ENCODE measurements around the gene P2RY2. TPM values are rescaled to one million over a fixed set of nuclear protein-coding genes. Genes with fewer than 3 reads are reported as not detected.

The P2RY2 gene
- 10 to 100 TPM; 36.2 to 50.3 (median 43.8) TPM for total RNA-seq

DNA sequence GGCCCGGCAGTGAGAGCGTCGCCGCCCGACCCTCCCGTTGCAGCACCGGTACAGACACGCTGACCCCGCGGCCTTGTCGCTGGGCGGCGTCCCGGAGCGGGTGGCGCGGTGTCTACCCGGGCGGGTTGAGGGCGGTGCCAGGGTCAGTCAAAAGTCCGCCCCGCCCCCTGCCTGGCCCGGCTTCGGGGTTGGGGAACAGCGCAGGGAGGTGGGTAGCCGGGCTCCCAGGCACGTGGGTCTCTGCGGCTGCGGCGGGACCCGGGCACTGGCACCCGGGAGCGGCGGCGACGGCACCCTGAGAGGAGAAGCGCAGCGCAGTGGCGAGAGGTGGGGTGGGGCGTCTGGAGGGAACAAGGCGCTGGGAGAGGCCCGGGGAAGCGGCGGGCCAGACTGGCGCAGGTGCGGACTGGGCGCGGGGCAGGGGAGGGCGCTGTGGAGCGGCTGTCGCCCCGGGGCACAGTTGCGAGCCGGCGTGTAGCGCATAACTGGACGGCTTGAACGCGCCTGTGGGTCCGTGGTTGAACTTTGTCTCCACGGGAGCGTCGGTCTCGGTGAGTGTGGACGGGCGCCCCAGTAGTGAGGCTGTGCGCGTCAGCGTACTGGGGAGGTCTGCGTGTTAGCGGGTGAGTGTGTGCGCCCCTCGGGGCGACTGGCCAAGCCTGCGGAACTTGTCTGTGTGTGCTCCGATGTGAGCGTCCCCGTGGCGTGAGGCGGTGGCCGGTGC is at the start of gene P2RY2:
Gene P2RY2 (plus strand): TSS at position 176 of the 724 bp plus-strand sequence. CDS start 15,879 bp downstream, outside the sequence.
- WGBS, 2 donors: 0 to 10% methylated on average over 4 to 10 of the region's 81 CpGs
- peaks cover 0 to 13% (median 0%) of the 10 kb centered on the region in 3 donors for H3K36me3 ChIP-seq
- peaks cover 0 to 20% (median 0%) of the 10 kb centered on the region in 4 donors for H3K27me3 ChIP-seq
- no peak for DNase-seq
- intact Hi-C loops (cut with DNase I): no loop called here
- H3K4me1 ChIP-seq: peaks cover 25 to 92% (median 33%) of the 10 kb centered on the region in 3 donors
- peak within 1 kb of the TSS; percentile 61 to 82 (median 62) for H3K4me3 ChIP-seq
- no peaks in the 10 kb centered on the region for H3K9me3 ChIP-seq
- TF ChIP-seq, protein P1, sequence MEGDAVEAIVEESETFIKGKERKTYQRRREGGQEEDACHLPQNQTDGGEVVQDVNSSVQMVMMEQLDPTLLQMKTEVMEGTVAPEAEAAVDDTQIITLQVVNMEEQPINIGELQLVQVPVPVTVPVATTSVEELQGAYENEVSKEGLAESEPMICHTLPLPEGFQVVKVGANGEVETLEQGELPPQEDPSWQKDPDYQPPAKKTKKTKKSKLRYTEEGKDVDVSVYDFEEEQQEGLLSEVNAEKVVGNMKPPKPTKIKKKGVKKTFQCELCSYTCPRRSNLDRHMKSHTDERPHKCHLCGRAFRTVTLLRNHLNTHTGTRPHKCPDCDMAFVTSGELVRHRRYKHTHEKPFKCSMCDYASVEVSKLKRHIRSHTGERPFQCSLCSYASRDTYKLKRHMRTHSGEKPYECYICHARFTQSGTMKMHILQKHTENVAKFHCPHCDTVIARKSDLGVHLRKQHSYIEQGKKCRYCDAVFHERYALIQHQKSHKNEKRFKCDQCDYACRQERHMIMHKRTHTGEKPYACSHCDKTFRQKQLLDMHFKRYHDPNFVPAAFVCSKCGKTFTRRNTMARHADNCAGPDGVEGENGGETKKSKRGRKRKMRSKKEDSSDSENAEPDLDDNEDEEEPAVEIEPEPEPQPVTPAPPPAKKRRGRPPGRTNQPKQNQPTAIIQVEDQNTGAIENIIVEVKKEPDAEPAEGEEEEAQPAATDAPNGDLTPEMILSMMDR (IDR thresholded peaks at IDR 0.05): peak in 5 of 6 experiments; percentile 34 to 65 (median 51)
- TF ChIP-seq POLR2A (IDR thresholded peaks at IDR 0.05): peak in 2 of 4 donors; percentile 38 to 62
- H3K27ac ChIP-seq: peak within 1 kb of the TSS; percentile 72 to 93 (median 89)

DNA sequence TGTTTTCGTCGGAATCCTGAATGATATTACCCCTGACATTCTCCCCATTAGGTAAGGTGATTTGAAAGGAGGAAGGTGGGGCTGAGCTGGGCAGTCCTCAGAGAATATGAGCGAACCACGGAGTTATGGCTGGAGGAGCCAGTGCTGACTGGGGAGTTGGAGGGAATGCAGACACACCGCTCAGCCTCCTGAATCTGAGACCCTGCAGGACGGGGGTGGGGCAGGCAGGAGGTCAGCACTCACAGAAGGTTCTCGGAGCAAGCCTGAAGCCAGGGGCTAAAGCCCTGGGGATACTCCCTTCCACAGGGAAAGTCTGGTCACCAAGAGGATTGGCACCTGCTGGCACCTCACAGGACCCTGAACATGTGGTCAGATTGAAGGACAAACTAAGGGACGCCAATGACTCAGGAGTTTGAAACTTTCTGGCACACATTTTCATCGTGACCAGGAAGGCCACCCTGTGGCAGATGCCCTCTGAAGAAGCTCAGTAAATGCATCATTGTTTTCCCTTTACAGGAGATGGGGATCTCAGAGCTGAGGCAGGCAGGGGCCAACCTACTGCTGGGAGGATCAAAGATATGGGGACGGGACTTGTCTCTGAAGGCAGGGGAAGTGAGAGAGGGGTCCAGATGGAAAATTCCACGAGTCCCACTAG is 49.0 kb upstream of the P2RY2 start:
- DNase-seq: no peak
- Histone ChIP-seq H3K36me3 (no peaks in the 10 kb centered on the region), H3K4me3 (no peak overlapping the region), H3K27me3 (no peaks in the 10 kb centered on the region), H3K27ac (no peak overlapping the region), H3K4me1 (peaks cover 0 to 9% (median 5%) of the 10 kb centered on the region in 3 donors), H3K9me3 (no peaks in the 10 kb centered on the region)
- TF ChIP-seq, protein P1 (IDR thresholded peaks at IDR 0.05): no peak
- TF ChIP-seq POLR2A (IDR thresholded peaks at IDR 0.05): no peak
- 77 to 88% methylated on average over 5 to 11 of the region's 11 CpGs for WGBS, 2 donors
- intact Hi-C loops (cut with DNase I): no loop called here

DNA sequence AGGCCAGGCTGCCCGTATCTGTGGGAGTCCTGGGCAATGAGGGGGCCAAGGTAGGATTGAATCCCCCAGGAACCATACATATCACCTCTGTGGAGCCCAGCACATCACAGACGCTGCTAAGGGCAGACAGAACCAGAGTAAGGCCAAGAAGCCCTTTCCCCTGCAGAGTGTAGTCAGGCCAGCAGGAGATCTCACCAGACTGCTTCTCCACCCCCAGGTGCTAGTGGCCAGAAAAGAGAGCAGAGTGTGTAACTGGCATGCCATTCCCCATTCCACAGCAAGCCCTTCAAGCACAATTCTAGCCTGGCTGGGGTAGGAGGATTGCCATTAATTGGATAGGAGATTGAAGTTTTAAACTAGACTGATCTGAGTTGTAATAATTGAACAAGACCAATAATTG is 47.9 kb upstream of the P2RY2 start:
- intact Hi-C loops (cut with DNase I): loop anchor here (10.0 kb wide), 1 partner anchor 245 kb away; no protein-coding TSS in a partner anchor
- Histone ChIP-seq H3K27ac (no peak overlapping the region), H3K4me1 (peaks cover 0 to 10% (median 6%) of the 10 kb centered on the region in 3 donors), H3K36me3 (no peaks in the 10 kb centered on the region), H3K27me3 (no peaks in the 10 kb centered on the region), H3K9me3 (no peaks in the 10 kb centered on the region), H3K4me3 (no peak overlapping the region)
- 74 to 91% methylated on average over 2 of the region's 2 CpGs for WGBS, 2 donors
- DNase-seq: no peak
- TF ChIP-seq, protein P1 (IDR thresholded peaks at IDR 0.05): no peak
- no peak for TF ChIP-seq POLR2A (IDR thresholded peaks at IDR 0.05)

DNA sequence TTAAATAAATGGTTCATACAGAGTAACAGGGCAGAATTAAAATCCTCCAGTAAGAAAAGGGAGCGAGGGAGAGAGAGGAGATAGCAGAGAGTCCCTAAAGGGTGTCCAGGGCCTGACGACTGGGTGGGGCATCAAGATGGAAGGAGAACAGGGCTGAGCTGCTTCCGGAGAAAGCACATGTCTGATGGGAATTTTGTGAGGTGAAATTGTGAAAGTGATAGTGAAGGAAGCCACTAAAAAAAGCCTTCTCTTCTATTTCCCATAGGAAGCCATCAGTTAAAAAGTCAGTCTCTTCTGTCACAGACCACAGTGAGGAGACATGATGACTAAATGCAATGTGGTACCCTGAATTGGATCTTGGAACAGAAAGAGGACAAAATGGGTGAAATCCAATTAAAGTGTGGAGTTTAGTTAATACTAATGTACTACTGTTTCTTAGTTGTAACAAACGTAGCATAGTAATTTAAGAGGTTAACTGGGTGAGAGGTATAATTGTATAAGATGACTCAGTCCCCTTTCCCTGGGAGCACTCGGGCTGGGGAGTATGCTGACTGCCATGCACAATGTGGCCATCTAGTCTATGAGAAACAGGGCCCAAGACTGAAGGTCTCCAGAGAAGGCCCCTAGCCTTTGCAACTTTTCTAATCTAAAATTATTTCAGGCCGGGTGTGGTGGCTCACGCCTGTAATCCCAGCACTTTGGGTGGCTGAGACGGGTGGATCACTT is 46.5 kb upstream of the P2RY2 start:
- Histone ChIP-seq H3K36me3 (no peaks in the 10 kb centered on the region), H3K27me3 (no peaks in the 10 kb centered on the region), H3K9me3 (no peaks in the 10 kb centered on the region), H3K27ac (no peak overlapping the region), H3K4me1 (peaks cover 6 to 15% (median 9%) of the 10 kb centered on the region in 3 donors), H3K4me3 (no peak overlapping the region)
- TF ChIP-seq POLR2A (IDR thresholded peaks at IDR 0.05): no peak
- TF ChIP-seq, protein P1 (IDR thresholded peaks at IDR 0.05): no peak
- DNase-seq: no peak
- 71 to 78% methylated on average over 7 of the region's 8 CpGs for WGBS, 2 donors
- intact Hi-C loops (cut with DNase I): loop anchor here (10.0 kb wide), 1 partner anchor 247 kb away; no protein-coding TSS in a partner anchor

Measured in esophagus squamous epithelium (tissue), 5 donors.